HG03103 (cell line): ENCODE data around the gene CRAMP1.
"Not testable (repeated sequence)": the region's sequence is repeated elsewhere in the genome, so short reads cannot be mapped to it uniquely, and the experiment has no call there.

Experiments
- ATAC-seq: cut with Tn5 transposase; IDR thresholded peaks from one replicate; pipeline ENCODE4 v1.9.1; 2021; ENCODE audit warnings: low read depth; ENCODE audit not compliant: unreplicated experiment

Gene CRAMP1

GRCh38 chr16:1677942-1678499, 65.9 kb downstream of the CRAMP1 start, which contains the start of gene JPT2:
JPT2 (plus strand) TSS chr16:1678279; CDS start chr16:1678313, 34 bp downstream.
- peak; percentile 77 for ATAC-seq

- ATAC-seq: peak; percentile 9
Observed at GRCh38 chr16:1678500-1679098, 66.4 kb downstream of the CRAMP1 start.

- ATAC-seq: no peak
Observed at GRCh38 chr16:1680361-1680760, 68.2 kb downstream of the CRAMP1 start.

DNA sequence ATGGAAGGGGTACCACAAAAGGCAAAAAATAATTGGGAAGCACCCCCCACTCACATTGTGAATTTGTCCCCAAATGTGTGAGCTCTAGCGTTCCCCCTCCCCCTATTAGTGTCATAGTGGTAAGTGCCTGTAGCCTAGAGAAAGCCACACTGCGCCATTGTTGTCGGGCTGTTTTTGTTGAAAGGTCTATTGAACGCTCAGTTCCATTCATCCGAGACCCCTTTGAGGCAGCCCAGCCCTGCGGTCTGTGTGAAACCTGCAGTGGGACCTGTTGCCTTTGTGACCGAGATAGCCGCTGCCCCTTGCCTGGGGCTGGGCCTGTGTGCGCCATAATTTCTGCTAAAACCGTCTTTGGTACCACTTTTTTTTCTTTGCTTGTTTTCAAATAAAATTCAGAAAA, 68.9 kb downstream of the CRAMP1 start:
- no peak for ATAC-seq

DNA sequence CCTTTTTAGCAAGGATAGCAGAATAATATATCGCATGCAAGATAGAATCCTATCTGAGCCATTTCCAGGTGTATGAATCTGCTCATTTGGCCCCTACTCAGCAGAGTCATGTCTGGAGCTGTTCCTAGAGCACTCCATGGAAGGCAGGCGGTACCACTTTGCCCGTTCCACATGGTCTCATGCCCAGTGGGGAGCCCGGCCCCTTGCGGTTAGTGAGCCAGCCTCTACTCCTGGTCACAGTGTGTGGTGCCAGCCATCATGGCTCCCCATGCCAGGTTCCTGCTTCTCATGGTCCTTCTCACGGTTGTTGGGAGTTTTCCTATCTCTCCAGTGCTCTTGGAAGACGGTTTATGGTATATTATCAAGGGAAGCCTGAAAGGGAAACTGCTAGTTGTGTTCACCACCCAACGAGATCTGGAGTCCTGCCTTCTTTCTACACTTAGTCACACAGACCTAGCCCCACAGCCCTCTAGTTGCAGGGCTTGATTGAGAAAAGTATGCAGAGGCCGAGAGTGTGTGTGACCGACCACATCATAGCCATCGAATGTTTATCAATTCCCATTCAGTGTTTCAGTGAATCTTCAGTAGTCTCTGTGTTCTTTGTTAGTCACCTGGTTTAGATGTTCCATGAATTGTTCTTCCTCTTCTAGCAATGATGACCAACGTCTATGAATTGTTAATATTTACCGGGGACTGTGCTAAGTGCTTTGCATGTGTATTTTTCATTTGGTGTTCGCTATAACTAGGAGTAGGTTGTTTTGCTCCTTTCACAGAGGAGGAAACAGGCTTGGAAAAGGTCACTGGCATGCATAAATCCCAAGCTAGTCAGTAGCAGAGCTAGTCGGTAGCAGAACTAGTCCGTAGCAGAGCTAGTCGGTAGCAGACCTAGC, 75.5 kb downstream of the CRAMP1 start:
- ATAC-seq: no peak

DNA sequence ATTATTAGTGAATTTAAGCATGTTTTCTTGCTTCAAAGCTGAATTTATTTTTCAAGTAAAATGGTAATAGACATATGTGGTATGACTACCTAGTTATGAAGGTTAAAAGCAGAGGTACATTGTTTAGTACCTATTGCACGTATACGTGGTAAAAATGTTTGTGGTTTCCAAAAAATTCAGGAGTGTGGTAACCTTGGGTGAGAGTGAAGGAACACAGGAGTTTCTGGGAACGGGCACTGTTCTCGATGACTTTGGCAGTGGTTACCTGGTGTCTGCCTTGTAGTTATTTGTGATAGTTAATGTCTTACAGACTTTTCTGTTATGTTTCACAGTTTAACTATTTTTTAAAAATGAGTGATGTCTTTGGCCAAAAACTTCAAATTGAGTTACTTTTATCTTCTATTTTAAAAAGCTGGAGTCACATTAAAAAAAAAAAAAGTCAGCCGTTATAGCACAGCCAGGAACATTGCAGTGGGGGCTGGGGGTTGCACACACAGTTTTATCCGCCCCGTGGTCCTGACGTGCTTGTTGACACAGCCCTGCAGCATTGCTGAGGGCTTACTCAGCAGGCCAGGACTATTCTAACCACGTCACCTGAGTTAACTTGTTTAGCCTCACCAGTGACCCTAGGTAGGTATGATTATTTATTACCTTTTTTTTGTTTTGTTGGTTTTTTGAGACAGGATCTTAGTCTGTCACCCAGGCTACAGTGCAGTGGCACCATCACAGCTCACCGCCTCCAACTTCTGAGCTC, 76.8 kb downstream of the CRAMP1 start:
- no peak for ATAC-seq

GRCh38 chr16:1689853-1690252, 77.7 kb downstream of the CRAMP1 start:
- ATAC-seq: no peak

DNA sequence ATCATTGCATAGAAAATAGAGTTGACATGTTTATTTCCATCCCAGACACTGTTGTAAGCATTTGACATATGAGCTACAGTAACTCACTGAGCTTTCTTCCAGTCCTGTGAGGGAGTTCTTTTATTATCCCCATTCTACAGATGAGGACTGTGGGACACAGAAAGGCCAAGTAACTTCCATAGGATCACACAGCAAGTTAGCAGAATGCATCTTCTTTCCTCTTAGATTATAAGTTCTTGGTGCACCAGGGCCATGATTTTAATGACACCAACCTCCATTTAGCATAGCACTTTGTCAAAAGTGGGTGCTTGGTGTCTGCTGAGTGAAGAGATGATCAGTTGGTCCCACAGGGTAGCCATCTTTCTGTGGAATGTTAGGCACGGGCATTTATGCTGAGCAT, 78.7 kb downstream of the CRAMP1 start:
- ATAC-seq: no peak

DNA sequence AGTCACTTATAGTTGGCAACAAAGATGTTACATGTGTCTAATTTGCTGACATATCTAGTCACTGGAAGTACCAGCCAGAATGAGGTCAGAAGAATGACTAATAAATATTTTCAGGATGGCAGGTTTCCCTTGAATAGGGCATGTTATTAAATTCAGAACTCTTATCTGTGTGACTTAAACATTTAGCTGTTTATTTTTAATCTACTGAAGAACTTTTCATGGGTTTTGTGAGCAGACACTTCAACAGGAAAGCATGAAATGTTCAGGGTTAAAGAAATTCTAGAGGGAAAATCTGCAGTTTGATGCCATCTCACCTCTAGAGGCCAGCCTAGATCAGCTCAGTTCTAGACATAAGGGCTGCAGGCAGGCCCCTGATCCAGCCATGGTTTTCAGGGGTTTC, 79.1 kb downstream of the CRAMP1 start:
- no peak for ATAC-seq

- no peak for ATAC-seq
Observed at GRCh38 chr16:1691956-1692355, 79.8 kb downstream of the CRAMP1 start.

GRCh38 chr16:1696863-1697262, 84.7 kb downstream of the CRAMP1 start:
- no peak for ATAC-seq

- no peak for ATAC-seq
Observed at GRCh38 chr16:1698680-1699079, 86.5 kb downstream of the CRAMP1 start.

DNA sequence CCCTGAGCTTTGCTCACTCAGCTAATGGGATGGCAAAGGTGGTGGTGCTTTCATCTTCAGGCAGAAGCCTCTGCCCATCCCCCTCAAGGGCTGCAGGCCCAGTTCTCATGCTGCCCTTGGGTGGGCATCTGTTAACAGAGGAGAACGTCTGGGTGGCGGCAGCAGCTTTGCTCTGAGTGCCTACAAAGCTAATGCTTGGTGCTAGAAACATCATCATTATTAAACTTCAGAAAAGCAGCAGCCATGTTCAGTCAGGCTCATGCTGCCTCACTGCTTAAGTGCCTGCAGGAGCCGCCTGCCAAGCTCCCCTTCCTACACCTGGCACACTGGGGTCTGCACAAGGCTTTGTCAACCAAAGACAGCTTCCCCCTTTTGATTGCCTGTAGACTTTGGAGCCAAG, 88.1 kb downstream of the CRAMP1 start:
- no peak for ATAC-seq

- ATAC-seq: no peak
Observed at GRCh38 chr16:1701216-1701878, 89.2 kb downstream of the CRAMP1 start.

DNA sequence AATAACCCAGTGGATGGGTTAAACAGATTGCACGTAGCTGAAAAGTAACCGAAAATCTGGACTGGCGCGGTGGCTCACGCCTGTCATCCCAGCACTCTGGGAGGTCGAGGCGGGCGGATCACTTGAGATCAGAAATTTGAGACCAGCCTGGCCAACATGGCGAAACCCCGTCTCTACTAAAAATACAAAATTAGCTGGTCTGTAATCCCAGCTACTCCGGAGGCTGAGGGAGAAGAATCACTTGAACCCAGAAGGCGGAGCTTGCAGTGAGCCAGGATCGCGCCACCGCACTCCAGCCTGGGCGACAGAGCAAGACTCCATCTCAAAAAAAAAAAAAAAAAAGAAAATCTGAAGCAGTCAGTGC, 93.1 kb downstream of the CRAMP1 start:
- not testable (repeated sequence) for ATAC-seq

GRCh38 chr16:1705688-1706385, 93.7 kb downstream of the CRAMP1 start, which contains the start of gene MAPK8IP3:
MAPK8IP3 (plus strand) TSS chr16:1706195; CDS start chr16:1706340, 145 bp downstream.
- peak; percentile 72 for ATAC-seq

DNA sequence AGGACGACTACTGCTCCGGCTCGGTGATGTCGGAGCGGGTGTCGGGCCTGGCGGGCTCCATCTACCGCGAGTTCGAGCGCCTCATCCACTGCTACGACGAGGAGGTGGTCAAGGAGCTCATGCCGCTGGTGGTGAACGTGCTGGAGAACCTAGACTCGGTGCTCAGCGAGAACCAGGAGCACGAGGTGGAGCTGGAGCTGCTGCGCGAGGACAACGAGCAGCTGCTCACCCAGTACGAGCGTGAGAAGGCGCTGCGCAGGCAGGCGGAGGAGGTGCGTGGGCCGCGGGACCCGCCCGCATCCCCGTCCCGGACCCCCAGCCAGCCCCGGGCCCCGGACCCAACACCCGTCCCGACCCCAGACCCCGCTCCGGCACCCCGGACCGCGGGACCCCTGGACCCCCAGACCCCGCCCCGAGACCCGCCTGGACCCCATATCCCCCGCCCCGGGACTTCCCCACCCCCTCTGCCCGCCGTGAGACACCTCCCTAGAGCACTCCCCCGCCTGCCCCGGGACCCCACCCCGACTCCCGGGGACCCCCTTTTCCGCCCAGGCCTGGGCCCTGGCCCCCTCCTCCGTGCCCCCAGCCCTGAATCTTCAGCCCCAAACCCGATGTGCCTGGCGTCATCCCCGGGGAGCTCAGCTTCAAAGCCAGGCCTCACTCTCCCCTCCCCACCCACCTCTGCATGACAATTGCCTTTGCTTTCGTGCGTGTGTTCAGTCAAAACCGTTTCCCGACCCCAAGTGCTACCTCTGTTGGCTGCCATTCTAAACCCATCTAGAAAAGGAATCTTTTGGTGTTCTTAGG, 94.4 kb downstream of the CRAMP1 start:
- ATAC-seq: peak; percentile 10

GRCh38 chr16:1707193-1707790, 95.1 kb downstream of the CRAMP1 start:
- ATAC-seq: no peak
